Glomerular endothelial cell (primary cell): ENCODE measurements around the gene WSCD2. TPM values are rescaled to one million over a fixed set of nuclear protein-coding genes. Genes with fewer than 3 reads are reported as not detected.

ENCODE experiments used
- DNase-seq: peaks from one replicate; pipeline ENCODE4 v3.0.0-alpha.2; 2011; ENCODE audit warnings: low read depth, low spot score; ENCODE audit errors: extremely low read depth
- total RNA-seq: library from RNA; depleted of rRNA; stranded (reverse); fragments of >200 nt; gene quantifications from 2 replicates; pipeline ENCODE4 v1.2.3, GENCODE V29; 2015

Gene WSCD2
- total RNA-seq, 1 donor from 2014 or later: not detected

DNA sequence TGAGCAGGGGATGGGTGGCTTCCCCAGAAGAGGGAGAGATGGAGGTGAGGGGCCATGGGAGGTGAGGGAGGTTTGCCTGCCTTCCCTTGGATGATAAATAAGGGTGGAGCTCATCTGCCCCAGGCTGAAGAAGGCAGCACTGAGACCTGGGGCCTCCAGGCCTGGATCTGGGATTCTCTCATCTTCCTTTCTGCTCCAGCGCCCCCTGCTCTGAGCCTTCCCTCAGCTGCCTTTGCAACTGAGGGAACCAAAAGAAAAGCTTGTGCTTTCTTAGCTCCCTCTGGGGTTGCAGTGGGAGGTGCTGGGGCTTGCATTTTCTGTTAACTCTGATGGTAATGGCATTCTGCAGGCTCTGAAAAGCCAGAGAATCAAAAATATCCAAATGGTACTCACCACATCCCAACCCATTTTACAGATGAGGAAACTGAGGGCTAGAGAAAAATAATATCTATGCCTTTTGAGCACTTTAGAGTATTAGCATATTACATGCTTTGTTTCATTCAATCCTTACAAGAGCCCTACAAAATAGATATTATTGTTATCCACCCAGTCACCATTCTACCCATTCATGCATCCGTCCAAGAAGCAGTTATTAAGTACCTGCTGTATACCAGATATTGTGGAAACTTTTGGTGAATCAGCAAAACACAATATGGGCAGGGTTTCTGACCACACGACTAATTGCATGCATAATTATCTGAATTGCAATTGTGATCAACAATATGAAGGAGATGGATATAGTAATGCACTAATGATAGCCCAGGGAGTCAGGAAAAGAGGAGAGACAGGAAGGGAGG, 102.2 kb downstream of the WSCD2 start:
- DNase-seq: no peak

DNA sequence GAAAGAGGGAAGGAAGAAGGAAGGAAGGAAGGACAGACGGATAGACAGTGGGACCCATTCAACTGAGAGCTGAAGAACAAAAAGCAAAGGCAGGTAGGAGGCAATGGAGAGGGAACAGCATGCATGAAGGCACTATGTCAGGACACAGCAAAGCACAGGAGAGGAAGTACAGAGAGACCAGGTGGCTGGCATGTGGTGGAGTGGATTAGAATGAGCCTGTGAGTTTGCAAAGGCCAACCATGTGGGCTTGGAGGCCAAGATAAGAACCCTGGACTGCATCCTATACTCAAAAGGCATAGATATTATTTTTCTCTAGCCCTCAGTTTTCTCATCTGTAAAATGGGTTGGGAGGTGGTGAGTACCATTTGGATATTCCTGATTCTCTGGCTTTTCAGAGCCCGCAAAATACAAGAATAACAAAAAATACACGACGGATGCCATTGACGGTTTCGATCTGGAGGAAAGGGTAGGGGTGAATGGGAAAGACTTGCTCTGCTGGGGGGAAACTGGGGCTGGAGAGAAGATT, 102.9 kb downstream of the WSCD2 start:
- DNase-seq: no peak

DNA sequence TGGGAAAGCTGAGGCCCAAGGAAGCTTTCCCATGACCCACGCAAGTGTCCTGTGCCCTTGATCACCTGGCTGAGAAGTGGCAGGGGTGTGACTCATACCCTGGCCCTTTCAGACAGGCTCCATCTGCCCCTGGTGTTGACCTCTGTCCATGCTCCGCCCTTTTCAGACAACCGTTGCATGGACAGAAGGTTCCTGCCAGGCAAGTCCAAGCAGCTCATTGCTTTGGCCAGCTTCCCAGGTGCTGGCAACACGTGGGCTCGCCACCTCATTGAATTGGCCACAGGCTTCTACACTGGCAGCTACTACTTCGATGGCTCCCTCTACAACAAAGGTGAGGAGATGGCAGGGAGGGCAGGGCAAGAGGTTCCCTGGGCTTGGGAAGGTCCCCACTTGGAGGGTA, 103.5 kb downstream of the WSCD2 start:
- DNase-seq: no peak

DNA sequence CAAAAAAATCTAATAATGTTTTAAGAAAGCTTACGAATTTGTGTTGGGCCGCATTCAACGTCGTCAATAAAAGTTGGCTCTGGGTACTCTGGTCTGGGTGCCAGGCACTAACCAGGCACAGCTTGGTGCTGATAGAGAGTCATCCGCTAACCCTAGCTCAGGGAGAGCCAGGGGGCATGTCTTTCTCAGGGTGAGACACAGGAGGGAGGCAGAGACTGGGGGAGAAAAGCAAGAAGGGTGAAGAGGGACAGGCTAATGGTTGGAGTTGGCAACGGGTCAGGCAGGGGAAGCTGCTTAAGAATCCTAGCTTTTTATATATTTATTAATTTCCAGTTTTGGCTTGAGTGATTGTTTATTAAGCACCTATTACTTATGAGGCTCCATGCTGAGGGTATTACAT, 105.1 kb downstream of the WSCD2 start:
- DNase-seq: no peak

DNA sequence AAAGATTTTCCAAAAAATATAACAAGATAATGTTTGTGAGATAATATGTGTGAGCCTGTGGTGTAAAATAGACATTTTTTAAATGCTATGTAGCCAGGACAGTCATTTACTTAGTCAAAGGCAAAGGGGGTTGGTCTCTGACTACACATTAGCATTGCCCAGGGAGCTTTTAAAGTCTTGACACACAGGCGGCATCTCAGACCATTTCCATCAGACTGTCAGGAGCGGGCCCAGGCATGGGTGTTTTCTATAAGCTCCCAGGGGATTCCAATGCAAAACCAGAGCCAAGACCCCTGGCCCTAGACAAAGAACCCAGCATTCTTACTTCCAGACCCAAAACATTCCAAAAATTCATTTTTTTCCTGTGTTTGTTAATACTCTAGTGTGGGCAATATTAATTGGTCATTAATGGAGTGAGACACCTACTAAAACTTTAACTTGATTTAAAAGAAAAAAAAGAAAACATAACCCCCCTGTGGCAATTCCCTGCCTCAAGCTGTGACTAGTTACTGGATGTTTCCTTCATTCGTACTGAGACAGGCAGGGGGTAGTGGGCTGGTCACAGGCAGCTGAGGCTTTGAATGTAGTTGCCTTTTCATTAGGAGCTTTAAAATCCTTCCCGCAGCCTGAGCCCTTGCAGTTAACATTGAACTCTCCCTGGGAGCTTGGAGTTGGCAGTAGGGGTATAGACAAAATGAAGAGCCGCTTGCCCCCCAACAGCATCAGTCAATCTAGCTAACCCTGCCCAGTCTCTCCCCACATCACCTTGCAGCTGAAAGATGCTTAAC, 106.3 kb downstream of the WSCD2 start:
- no peak for DNase-seq

DNA sequence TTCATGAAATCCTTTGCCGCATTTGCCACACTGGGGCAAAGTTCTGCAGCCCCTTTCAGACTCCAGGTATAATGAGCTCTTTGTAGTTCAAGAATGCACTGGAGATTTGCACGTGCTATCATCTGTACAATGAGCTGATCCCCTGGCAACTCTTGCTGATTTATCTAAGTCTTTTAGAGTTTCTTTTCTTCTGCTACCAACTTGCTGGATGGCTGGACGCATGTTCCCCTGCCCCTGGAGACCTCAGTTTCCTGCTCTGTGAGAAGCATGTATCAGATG, 106.8 kb downstream of the WSCD2 start:
- DNase-seq: no peak

DNA sequence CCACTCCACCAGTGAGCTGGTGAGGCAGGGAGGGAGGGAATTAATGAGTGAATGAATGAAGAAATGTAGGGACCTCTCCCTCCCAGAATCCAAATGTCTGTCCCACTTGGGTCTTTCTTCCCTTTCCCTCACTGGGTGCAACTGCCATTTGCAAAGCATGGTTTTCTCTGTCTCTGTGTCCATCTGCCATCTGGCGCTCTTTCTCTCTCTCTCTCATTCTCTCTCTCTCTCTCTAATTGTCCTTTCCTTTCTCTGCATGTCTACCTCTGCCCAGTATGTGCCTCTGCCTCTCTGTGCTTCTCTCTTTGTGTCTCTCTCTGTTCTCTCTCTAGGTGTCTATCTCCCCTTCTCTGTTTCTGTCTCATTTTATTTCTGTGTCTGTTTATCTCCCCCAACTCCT, 107.3 kb downstream of the WSCD2 start:
- DNase-seq: no peak

DNA sequence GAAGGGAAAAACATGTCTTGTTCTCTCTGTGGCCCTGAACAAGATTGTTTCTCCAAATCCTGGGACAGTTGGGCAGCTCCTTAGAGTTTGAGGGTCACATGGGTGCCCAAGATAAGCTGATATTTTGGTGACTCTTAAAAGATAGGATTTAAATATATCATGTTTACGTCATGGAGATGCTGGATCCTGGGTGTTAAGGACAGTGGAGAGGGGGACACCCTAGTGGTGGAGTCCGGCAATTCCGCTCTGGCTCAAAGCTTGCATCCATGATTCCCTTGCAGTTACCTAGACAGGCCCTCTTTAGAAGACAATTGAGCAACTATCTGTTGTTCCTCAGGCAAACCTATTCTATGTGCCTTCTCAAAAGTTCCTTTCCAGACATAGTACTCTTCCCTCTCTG, 108.2 kb downstream of the WSCD2 start:
- no peak for DNase-seq

DNA sequence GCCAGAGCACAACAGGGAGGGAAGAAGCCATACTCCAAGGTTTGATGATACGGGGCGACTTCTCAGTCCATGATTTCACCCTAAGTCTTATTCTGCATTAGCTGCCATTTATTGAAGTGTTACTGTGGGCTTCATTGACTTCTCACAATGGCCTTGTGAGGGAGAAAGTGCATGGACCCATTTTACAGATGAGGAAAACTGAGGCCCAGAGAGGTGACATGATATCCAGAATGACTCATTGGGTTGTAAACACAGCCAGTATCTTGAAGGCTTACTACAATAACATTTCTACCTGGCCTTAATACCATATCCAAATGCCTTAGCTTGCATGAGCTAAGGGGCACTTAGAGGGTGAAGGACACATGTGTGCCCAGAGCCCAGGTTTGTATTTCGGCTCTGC, 109.4 kb downstream of the WSCD2 start:
- no peak for DNase-seq

DNA sequence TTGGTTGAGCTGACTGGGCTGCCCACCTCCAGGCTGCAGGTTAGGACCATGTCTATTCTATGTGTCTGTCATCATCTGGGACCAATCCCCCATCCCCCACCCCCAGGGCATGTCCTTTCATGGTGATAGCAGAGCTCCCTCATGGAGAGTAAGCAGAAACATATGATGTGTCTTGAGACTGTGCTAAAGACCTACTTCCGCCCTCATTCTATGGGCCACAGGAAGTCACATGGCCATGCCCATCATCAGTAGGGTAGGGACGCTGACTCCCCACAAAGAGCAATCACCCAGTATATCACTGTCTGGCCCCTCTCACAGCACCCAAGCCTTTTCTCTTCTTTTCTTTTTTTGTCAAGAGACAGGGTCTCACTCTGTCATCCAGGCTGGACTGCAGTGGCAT, 110.3 kb downstream of the WSCD2 start:
- DNase-seq: no peak

DNA sequence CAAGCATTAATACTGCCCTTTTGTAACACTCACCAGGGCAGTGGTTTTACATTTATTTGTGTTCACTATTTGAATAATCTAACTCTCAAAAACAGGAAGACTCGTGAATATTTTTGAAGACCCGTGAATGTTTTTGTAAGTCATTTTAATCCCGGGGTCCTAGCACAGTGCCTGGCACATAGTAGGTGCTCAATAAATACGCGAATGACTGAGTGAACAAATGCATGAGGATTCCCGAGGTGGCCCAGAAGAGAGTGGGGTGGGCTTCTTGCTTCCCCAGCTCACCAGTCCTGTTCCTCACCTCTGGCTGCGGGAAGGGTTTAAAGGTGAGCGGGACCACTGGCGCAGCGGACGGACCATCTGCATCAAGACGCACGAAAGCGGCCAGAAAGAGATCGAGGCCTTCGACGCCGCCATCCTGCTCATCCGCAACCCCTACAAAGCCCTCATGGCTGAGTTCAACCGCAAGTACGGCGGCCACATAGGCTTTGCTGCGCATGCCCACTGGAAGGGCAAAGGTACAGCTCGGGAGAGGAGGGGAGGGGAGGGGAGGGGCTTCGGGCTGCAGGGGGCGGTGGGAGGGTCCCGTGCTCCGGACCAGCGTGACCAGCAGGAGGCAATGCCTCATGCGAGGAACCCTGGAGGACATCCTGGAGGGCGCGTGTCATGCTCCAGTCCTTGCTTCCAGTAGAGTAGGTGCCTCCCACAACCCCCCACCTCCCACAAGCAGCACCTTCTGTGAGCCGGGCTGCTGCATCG, 111.1 kb downstream of the WSCD2 start:
- no peak for DNase-seq

DNA sequence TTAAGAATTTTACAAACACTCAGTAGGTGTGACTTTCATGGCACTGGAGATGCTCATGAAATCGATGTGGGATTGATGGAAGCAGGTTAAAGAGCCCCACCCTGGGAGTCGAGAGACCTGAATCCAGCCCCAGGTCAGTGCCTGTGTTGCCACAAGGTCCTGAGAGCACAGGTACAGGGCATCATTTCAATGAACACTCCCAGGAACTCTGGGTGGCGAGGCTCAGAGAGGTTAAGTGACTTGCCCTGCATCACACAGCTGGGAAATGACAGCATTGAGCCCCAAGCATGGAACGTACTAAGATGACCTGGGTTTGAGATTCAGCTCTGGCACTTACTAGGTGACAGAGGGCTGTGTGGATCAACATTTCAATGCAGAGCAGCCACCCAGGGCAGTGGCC, 111.8 kb downstream of the WSCD2 start:
- DNase-seq: no peak

DNA sequence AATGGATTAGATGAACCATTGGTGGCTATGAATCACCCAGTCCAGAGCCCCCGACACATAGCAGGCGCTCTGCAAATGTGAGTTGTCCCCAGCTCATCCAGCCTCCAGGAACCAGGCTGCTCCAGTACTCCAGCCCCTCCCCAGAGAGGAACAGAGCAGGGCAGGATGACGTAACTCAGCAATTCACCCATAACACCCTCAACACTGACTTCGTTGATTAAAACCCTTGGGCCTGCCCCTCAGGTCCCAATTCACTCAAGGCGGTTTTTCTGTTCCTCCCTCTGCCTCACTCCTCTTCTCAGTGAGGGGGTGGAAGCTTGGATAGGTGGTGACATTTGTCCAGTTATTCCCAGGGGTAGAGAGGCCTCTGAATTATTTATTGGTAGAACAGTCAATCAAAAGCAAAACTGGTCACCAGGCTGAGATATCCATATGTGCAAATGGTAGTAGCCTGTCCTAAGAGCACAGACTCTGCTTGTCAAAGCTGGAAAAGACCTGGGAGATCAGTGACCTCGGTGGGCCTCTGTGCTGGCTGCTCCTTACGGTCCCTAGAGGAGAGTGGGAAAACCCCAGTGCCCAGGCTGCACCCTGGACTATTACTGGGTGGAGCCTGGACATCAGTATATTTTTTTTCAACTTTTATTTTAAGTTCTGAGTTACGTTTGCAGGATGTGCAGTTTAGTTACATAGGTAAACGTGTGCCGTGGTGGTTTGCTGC, 113.1 kb downstream of the WSCD2 start:
- no peak for DNase-seq

DNA sequence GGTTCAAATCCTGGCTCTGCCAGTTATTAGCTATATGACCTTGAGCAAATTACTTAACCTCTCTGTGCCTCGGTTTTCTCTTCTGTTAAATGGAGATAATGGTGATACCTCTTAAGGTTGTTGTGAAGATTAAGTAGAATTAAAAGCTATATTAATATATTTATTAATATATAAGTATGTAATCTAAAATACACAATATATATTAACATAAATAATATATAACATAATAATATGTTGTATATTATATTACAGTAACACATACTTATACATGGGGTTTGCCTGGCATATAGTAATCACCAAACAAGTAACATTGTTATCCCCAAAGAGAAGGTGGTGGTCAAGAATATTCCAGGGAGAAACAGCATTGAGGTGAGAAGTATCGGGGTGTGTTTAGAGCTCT, 118.0 kb downstream of the WSCD2 start:
- DNase-seq: no peak

DNA sequence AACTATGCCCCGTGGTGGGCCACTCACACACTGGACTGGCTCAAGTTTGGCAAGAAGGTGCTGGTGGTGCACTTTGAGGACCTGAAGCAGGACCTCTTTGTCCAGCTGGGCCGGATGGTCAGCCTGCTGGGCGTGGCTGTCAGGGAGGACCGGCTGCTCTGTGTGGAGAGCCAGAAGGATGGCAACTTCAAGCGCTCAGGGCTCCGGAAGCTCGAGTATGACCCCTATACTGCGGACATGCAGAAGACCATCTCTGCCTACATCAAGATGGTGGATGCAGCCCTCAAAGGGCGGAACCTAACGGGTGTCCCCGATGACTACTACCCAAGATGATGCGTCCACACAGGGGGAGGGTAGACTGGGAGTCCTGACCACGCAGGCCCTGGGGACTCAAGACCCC, 118.9 kb downstream of the WSCD2 start:
- no peak for DNase-seq

DNA sequence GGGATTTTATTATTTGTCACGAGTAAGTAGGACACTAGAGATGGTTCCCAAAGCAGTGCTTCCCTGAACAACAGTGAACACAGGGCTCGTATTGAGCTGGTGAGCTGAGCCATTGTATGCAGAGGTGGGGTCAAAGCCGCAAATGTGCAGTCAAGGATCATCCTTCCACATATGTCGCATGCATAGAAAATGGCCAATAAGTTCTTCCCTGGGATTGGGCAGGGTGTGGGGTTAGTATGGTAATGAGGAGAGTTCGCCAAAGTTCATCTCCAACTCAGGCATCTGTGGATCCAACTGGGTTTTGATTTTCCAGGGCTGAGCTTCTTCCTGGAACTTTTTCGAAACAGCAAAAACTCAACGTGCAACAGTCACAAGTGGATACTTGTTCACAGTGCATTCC, 123.4 kb downstream of the WSCD2 start:
- DNase-seq: no peak

DNA sequence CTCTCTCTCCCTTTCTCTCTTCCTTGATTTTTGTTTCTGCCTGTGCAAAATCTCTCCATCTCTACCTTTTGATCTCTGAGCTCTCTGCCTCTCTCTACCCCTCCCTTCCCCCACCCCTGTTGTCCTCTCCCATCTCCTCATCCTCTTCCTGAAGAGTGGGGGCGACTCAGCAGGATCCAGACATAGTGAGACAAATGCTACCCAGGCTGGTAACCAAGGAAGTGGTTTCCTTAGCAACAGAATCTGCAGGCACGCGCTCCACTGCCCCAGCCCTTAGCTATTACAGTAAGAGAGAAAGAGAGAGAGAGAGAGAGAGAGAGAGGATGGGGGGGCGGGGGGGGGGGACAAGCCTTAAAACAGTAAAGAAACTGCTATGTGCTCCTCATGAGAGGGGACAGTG, 124.5 kb downstream of the WSCD2 start:
- no peak for DNase-seq

DNA sequence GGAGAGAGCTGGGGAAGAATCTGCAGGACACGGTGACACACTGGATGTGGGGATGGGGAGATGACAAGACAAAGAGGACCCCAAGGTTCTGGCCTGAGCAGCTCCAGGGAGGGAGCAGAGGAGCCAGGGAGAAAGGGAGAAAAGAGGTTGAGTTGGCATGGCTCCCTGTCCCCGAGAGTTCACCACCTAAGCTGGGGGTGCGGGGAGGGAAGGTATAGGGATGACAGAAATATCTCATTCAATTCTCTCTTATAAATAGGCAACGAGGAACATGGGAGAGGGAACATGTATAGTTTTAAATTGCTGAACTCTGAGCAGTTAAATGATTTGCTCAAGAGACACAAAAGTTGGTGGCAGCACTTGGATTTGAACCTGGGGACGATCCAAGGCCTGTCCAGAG, 124.9 kb downstream of the WSCD2 start:
- DNase-seq: no peak

DNA sequence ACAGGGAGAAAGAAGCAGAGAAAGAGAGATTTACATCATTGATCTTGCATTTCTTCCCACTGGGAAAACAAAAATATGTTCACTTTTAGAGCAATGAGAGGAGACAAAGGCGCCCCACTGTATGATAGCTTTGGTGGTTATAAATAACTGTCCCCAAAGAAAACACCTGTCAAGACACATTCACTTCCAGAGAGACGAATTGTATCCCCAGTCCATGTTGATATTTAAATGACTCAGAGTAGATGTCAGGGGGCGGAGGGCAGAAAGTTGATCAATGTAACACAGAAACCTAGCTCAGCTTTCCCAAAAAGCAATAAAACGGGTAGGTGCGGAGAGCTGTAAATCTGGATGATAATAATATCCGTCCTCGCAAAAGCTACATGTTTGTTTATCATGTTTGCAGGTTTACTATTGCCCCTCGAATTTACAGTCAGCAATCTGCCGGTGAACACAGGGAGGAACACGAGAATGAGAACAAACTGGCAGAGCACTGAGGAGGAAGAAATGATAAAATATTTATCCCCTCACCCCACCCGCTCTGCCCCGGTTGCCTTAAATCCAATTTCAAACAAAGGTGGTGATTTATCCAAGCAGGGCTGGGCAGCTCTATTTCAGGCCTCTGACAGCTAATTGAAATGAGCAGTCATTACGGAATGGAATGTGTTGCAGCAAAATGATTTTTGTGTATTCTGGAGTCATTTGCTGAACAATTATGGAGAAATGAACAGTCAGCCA, 125.6 kb downstream of the WSCD2 start:
- DNase-seq: no peak

DNA sequence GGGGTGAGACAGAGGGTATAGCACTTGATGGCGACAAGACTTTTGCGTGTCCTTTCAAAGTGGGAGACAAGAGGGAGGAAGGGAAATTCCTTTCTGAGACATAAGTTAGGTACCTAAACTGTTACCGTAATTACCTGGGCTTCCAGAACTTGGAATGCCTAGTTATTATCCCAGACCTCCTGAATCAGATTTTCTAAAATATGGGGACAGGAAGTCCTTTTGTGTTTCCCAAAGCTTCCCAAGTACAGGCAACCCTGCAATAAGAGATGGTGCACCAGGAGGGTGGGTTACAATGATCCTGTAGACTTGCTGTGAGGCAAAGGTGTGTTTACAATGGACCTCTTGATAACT, 126.1 kb downstream of the WSCD2 start:
- DNase-seq: no peak
